Measurements from ENCODE around the gene LYST.
"Not testable (repeated sequence)": the region's sequence is repeated elsewhere in the genome, so short reads cannot be mapped to it uniquely, and the experiment has no call there.

LYST gene

DNA sequence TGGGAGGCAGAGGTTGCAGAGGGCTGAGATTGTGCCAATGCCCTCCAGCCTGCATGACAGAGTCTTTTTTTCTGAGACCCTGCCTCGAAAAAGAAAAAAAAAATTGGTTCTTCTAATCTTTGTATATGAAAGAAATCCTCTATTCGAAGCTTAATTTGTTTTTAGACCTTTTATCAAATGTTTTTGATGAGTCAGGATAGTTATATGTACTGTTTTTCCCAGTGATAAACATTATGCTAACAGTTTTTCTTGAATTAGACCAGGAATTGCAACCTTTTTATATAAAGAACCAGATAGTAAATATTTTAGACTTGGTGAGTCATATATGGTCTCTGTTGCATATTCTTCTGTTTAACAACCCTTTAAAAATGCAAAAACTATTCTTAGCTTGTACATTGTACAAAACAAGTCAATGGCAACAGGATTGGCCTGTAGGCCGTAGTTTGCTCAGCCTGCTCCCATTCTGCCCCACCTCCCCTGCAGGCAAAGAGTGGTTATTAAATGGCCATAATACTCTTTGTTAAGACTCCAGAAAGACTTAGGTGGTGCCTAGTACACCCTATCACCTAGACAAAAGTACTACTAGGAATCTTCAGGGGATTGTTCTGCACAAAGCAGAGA, 45.2 kb downstream of the LYST start:
- no peak for DNase-seq (ENCODE audit: low read depth)

GRCh38 chr1:235820061-235820460, 46.6 kb downstream of the LYST start:
- no peak for DNase-seq (ENCODE audit: low read depth)

GRCh38 chr1:235818632-235819136, 48.0 kb downstream of the LYST start:
- no peak for DNase-seq (ENCODE audit: low read depth)

- no peak for DNase-seq (ENCODE audit: low read depth)
These were observed 49.5 kb downstream of the LYST start for GRCh38 chr1:235817101-235817728.

- no peak for DNase-seq (ENCODE audit: low read depth)
These were observed 56.9 kb downstream of the LYST start for GRCh38 chr1:235809688-235810397.

DNA sequence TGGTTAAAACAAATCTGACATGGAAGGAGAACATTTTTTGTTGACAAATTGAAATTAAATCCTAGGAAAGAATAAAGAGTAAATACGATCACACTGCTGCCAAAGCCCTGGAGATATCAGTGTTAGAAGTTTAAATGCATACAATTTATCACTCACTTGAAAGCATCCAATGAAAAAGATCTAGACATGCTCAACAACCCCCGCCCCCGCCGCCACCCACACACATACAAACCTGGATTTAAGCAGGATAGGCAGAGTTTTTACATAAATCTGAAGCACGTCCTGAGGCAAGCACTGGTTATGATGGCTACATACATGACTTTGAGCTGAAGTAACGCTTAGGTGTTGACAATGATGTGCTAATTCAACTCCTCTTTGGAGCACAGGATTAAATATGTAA, 58.5 kb downstream of the LYST start:
- no peak for DNase-seq (ENCODE audit: low read depth)

- DNase-seq (ENCODE audit: low read depth) = no peak
These were observed 60.6 kb downstream of the LYST start for GRCh38 chr1:235806123-235806522.

GRCh38 chr1:235802573-235803346, 63.9 kb downstream of the LYST start:
- DNase-seq (ENCODE audit: low read depth) = no peak

- no peak for DNase-seq (ENCODE audit: low read depth)
These were observed 67.4 kb downstream of the LYST start for GRCh38 chr1:235799264-235799663.

GRCh38 chr1:235791532-235792060, 75.1 kb downstream of the LYST start:
- DNase-seq (ENCODE audit: low read depth) = no peak

DNA sequence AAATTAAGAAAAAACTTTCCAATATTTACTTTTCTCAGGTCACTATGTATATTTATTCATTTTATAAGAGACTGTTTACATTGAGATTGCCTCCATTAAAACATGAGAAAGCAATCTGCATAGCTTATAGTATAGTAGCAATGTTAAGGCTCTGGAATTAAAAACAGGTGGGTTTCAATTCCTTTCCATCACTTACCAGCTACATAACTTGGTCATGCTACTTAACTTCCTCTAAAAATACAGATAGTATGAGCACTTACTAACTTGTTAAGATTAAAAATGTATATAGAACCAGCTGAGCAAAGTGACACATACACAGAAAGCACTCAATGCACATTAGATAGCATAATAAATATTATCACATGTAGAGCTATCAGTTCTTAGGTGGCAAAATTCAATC, 76.6 kb downstream of the LYST start:
- DNase-seq (ENCODE audit: low read depth) = no peak

DNA sequence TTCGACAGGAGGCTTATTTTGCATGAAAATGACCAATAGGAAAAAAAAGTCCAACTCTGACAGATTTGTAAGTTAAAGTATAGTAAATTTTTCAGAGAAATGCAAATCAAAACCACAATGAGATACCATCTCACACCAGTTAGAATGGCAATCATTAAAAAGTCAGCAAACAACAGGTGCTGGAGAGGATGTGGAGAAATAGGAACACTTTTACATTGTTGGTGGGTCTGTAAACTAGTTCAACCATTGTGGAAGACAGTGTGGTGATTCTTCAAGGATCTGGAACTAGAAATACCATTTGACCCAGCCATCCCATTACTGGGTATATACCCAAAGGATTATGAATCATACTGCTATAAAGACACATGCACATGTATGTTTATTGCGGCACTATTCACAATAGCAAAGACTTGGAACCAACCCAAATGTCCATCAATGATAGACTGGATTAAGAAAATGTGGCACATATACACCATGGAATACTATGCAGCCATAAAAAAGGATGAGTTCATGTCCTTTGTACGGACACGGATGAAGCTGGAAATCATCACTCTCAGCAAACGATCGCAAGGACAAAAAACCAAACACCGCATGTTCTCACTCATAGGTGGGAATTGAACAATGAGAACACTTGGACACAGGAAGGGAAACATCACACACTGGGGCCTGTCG, 80.3 kb downstream of the LYST start:
- DNase-seq (ENCODE audit: low read depth) = not testable (repeated sequence)

DNA sequence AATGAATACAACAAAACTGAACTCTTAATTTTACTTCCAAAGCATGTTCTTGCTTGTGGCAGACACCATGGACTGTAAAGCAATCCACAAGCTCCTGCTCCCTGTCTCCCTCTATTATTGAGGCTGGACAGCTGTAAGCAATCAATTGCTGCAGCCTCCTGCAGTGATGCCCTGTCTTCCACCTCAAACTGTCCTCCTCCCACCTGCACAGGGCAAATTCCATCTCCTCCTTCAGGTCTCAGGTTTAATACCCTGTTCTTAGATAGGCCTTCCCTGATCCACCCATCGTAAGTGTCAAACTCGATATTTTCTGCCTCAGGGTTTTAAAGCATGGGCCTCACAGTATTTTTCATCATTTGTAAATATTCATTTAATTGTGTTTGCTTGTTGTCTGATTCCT, 81.8 kb downstream of the LYST start:
- DNase-seq (ENCODE audit: low read depth) = no peak

GRCh38 chr1:235783148-235783776, 83.4 kb downstream of the LYST start:
- no peak for DNase-seq (ENCODE audit: low read depth)

DNA sequence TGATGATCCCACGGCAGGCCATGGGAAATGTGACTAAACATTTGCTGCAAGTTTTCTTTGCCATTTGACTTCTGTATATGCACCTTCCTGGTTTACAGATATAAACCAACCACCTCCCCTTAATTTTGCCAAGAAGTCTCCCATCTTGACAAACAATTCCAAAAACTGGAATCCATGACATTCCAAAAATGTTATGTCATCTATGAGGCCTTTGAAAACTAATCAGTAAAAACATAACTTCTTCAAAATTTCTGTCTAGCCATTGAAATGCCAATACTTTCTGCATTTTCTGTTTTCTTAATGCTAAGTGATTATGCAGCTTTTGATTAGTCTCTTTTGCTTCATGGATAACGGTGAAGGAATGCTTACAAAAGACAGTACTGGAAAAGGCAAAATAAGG, 84.1 kb downstream of the LYST start:
- no peak for DNase-seq (ENCODE audit: low read depth)

DNA sequence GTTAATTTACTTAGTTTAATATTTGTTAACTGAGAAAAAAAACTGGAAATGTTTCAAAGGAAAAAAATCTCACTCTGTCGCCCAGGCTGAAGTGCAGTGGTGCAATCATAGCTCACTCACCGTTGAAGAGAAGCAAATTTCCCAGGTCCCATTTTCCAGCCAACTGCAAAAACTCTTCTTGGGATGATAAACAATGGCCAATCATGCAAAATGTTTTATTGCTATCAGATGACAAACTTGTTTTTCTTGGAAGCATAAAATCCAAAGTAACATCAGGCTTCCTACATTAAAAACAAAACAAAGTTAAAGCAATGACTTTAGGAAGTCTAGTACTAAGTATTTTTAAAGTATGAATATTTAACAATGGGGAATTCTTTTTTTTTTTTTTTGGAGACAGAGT, 84.9 kb downstream of the LYST start:
- no peak for DNase-seq (ENCODE audit: low read depth)

DNA sequence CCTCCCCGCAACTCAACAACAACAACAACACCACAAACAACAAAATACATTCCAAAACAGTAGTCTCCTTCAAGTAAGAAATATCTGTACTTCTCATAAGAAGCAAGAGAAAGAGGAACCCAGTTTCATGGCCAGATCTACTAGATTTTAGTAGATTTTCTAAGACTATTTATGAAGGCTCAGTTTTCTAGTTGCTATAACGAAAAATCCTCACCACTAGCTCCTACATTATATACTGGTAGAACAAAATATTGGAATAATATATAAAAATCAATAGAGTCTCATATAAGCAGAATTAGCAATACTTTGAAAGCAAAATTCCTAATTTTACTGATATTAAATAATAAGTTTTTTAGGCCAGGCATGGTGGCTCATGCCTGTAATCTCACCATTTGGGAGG, 86.9 kb downstream of the LYST start:
- DNase-seq (ENCODE audit: low read depth) = no peak

DNA sequence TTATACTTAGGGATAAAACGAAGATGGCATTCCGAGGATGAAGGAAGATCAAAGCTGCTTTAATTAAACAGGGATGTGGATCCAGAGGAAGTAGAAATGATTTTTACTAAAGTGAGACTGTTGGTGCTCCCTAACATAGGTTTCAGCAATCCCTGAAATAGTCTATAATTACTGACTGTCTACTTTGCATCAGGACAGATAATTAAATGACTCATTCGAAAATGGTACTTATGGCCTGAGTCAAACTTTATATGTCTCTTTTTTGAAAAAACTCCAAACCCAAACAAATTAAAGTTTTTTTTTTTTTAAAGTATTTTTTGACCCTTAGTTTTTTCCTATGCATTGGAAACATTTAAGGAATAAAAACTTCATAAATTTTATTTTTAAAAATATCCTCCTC, 90.3 kb downstream of the LYST start:
- no peak for DNase-seq (ENCODE audit: low read depth)

DNA sequence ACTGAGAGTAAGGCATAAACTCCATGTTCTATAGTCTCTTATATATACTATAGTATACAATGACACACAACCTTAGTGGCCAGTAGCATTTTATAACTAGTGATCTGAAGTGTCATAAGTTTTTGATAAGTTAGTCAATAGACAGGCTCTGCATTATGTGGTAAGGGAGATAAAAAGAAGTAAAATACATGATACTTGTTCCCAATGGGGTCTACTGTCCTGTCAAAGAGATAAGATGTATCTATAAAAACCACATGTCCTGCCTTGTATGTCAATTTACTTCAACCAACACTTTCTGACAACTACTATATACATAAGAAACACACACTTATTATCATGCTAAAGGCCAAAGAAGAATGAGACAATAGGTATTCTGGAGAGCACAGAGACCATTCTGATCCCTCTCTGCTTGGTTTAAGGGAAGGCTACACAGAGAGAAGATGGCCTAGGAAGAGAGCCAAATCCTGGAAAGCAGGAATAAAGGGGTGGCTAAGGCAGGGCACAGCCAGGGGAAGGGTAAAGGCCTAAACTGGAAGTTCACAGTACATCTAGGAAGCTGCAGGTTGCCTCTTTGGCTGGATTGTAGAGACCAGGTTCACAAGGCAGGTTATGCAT, 91.4 kb downstream of the LYST start:
- no peak for DNase-seq (ENCODE audit: low read depth)

GRCh38 chr1:235767795-235768194, 98.9 kb downstream of the LYST start:
- no peak for DNase-seq (ENCODE audit: low read depth)

- no peak for DNase-seq (ENCODE audit: low read depth)
These were observed 99.9 kb downstream of the LYST start for GRCh38 chr1:235766794-235767285.

Measured in activated T-helper 1 cell treated with Interleukin-2 at 50 U/mL for 16 hours (primary cell).